ENCODE data around the gene RTBDN. TPM values are rescaled to one million over a fixed set of nuclear protein-coding genes. Genes with fewer than 3 reads are reported as not detected.

RTBDN gene
- total and polyA plus RNA-seq, 2 of the 8 experiments (the other 6 are each of a cell fraction or from before 2014, with no cell fraction given): 4.0 to 4.8 TPM

- peaks cover 16 to 32% (median 22%) of the 10 kb centered on the region in 4 experiments for H3K4me1 ChIP-seq (replicated peaks in 1 of 4; ENCODE audit: control insufficient read depth in 3 of 4, insufficient read depth in 4 of 4, low read length in 3 of 4)
- no peaks in the 10 kb centered on the region for H3K36me3 ChIP-seq (ENCODE audit: control insufficient read depth in 2 of 4, insufficient read depth in 4 of 4, low read length in 3 of 4)
- TF ChIP-seq, protein P1, sequence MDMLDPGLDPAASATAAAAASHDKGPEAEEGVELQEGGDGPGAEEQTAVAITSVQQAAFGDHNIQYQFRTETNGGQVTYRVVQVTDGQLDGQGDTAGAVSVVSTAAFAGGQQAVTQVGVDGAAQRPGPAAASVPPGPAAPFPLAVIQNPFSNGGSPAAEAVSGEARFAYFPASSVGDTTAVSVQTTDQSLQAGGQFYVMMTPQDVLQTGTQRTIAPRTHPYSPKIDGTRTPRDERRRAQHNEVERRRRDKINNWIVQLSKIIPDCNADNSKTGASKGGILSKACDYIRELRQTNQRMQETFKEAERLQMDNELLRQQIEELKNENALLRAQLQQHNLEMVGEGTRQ (IDR thresholded peaks at IDR 0.05; ENCODE audit: low read length): no peak
- TF ChIP-seq SIX5 (IDR thresholded peaks at IDR 0.05; ENCODE audit: low read depth, low read length) (no peak), GABPA (IDR thresholded peaks at IDR 0.05; ENCODE audit: borderline replicate concordance, insufficient read depth, low read length) (no peak), POU5F1 (IDR thresholded peaks at IDR 0.05; ENCODE audit: low read depth, low read length) (no peak), TCF12 (IDR thresholded peaks at IDR 0.05; ENCODE audit: low read depth, low read length) (no peak), RBBP5 (IDR thresholded peaks at IDR 0.05; ENCODE audit: borderline replicate concordance, low read depth, low read length) (no peak), SP2 (IDR thresholded peaks at IDR 0.05; ENCODE audit: low read length) (no peak), FOSL1 (IDR thresholded peaks at IDR 0.05; ENCODE audit: insufficient read depth, low read depth, low read length) (no peak), CBX5 (IDR thresholded peaks at IDR 0.05; ENCODE audit: low read depth, low read length) (no peak), CTBP2 (IDR thresholded peaks at IDR 0.05; ENCODE audit: borderline replicate concordance, insufficient read depth, insufficient read length, low read length) (no peak), CHD1 (IDR thresholded peaks at IDR 0.05; ENCODE audit: low read depth, low read length) (no peak)
- H3K56ac ChIP-seq (replicated peaks; ENCODE audit: insufficient read length, low read depth, low read length): no peak overlapping the region
- WGBS, 2 experiments (ENCODE audit: extremely low coverage in 1 of 2, insufficient coverage in 1 of 2, insufficient read length in 1 of 2, insufficient replicate concordance in 2 of 2, low coverage in 1 of 2, low lambda C conversion rate in 2 of 2, missing lambda C conversion rate in 1 of 2): 93% methylated on average over 8 of the region's 19 CpGs; no CpG with 5 or more reads in 1 of the 2 experiments
- no peak overlapping the region for H3K23ac ChIP-seq (ENCODE audit: insufficient read length)
- peak overlapping the region; percentile 82; the same call in 1 of the 2 replicates for H2BK5ac ChIP-seq (ENCODE audit: low read depth, low read length)
- H4K20me1 ChIP-seq (replicated peaks in 1 of 2; ENCODE audit: control insufficient read depth in 1 of 2, insufficient read depth in 2 of 2, low read length in 2 of 2): peaks cover 0 to 1% of the 10 kb centered on the region in 2 experiments
- peak overlapping the region in 1 of 4 experiments; percentile 77; a peak in 1 of 8 replicates for H3K4me3 ChIP-seq (ENCODE audit: extremely low read depth in 1 of 4, insufficient read depth in 2 of 4, low read depth in 3 of 4, low read length in 4 of 4)
- peak overlapping the region; percentile 62; the same call in 1 of the 2 replicates for H4K8ac ChIP-seq (ENCODE audit: extremely low read depth, insufficient read depth, low read length)
- H4K5ac ChIP-seq (ENCODE audit: insufficient read length, low read depth, low read length): peak overlapping the region; percentile 67
- peak overlapping the region; percentile 75 for H2BK120ac ChIP-seq (replicated peaks; ENCODE audit: low read depth, low read length)
- peaks cover 16% of the 10 kb centered on the region; the same call in 1 of the 2 replicates for H3K23me2 ChIP-seq (ENCODE audit: low read depth, low read length)
- peak overlapping the region; percentile 75 for H4K91ac ChIP-seq (replicated peaks; ENCODE audit: insufficient read length, low read length)
- peak overlapping the region; percentile 51 to 58; a peak in 3 of 4 replicates for H3K4me2 ChIP-seq (ENCODE audit: insufficient read depth in 1 of 2, low read depth in 2 of 2, low read length in 2 of 2)
- no peak overlapping the region for H2AFZ ChIP-seq (ENCODE audit: low read length)
- H3K4ac ChIP-seq (replicated peaks; ENCODE audit: insufficient read length, low read depth, low read length): peak overlapping the region; percentile 91
- POLR2A ChIA-PET (ENCODE audit: partially characterized antibody): interaction anchor here (0.6 to 16.6 kb wide), 4 partner anchors 14 to 1189 kb away, joined by 3 to 317 read pairs (median 4); partner anchors contain the start of genes JUNB, PRDX2 and THSD8
- no peaks in the 10 kb centered on the region for H3K27me3 ChIP-seq (replicated peaks in 1 of 4; ENCODE audit: control insufficient read depth in 3 of 4, extremely low read depth in 1 of 4, insufficient read depth in 3 of 4, low read length in 3 of 4)
- H3K18ac ChIP-seq (ENCODE audit: extremely low read depth, low read length): peak overlapping the region; percentile 78
- CTCF ChIA-PET (ENCODE audit: partially characterized antibody): interaction anchor here (9.3 kb wide), 1 partner anchor 12 kb away, joined by 277 read pairs; the partner anchor contains the start of gene JUNB
- no peak overlapping the region for H3K14ac ChIP-seq (ENCODE audit: insufficient read length)
- no peak overlapping the region for H3K9ac ChIP-seq (replicated peaks in 1 of 4; ENCODE audit: extremely low read depth in 1 of 4, low read depth in 3 of 4, low read length in 3 of 4)
- H2BK15ac ChIP-seq (ENCODE audit: low read length): peak overlapping the region; percentile 99; the same call in 1 of the 2 replicates
- FAIRE-seq (no peak), DNase-seq (ENCODE audit: low read depth in 1 of 2, low spot score in 2 of 2) (no peak)
- H3K27ac ChIP-seq (ENCODE audit: low read depth, low read length): no peak overlapping the region
- H3K79me2 ChIP-seq (ENCODE audit: control insufficient read depth in 1 of 2, insufficient read depth in 2 of 2, low read length in 2 of 2): no peaks in the 10 kb centered on the region
- peak overlapping the region; percentile 99 for H2AK5ac ChIP-seq (ENCODE audit: low read depth, low read length)
- H2BK12ac ChIP-seq (ENCODE audit: low read depth, low read length): peak overlapping the region; percentile 99
- H2BK20ac ChIP-seq (ENCODE audit: low read length): peak overlapping the region; percentile 95; the same call in 1 of the 2 replicates
- no peaks in the 10 kb centered on the region; the same call in 1 of the 2 replicates for H3K79me1 ChIP-seq (ENCODE audit: low read depth, low read length)
- H3K9me3 ChIP-seq (ENCODE audit: insufficient read depth in 2 of 2, low read depth in 1 of 2, low read length in 1 of 2): no peaks in the 10 kb centered on the region
These were observed 50.5 kb downstream of the RTBDN start for GRCh38 chr19:12783849-12784393.

All from H1 (cell line).